ENCODE measurements around the gene SNTG2.
A peak's percentile ranks its signal among the peaks of the same experiment; 100 is the strongest.
"Not testable (repeated sequence)": the region's sequence is repeated elsewhere in the genome, so short reads cannot be mapped to it uniquely, and the experiment has no call there.

SNTG2 gene

DNA sequence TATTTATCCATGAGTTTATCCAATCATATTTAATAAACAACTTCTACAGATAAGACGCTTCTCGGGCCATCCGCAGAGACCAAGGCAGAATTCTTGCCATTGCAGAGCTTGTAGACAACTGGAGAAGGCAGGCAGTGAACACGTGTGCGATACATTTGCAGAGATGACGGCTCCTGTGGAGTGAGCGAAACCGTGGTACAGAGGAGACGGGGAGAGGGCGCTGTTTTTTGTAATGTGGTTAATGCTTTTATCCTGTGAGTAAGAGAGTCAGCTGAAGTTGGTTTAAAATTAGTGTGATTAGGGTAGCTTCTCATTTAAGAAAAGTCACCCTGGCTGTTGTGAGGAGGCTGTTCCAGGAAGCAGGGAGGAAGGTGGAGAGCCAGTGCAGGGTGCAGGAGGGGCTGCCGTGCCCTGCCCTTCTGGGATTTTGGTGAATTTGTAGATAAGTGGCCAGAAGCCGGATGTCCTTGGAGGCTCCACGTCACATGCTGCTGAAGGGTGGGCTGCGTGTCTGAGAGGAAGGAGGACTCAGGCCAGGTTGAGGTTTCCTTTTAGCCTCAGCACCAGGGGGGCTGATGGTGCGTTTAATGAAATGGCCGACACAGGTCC lies 151.4 kb downstream of the SNTG2 start:
- Histone ChIP-seq H3K79me2 (ENCODE audit: insufficient read depth, low read length) (no peaks in the 10 kb centered on the region), H4K20me1 (ENCODE audit: insufficient read depth, low read length, poor library complexity, severe bottlenecking) (no peaks in the 10 kb centered on the region), H3K9me2 (replicated peaks; ENCODE audit: low read depth, low read length) (no peaks in the 10 kb centered on the region), H3F3A (ENCODE audit: low read depth) (no peaks in the 10 kb centered on the region), H3K36me3 (ENCODE audit: insufficient read depth, low read length) (no peaks in the 10 kb centered on the region), H2AFZ (ENCODE audit: low read length) (0 out of 2 replicates have a peak overlapping the region, but pooled peaks have one; percentile 28), H3K4me1 (ENCODE audit: insufficient read depth, low read length, poor library complexity, severe bottlenecking) (no peaks in the 10 kb centered on the region), H3K4me3 (ENCODE audit: low read length, poor library complexity, severe bottlenecking) (no peak overlapping the region), H3K9me3 (ENCODE audit: insufficient read depth, low read depth, low read length) (no peaks in the 10 kb centered on the region), H3K27me3 (ENCODE audit: insufficient read depth, low read length, poor library complexity, severe bottlenecking) (no peaks in the 10 kb centered on the region), H3K4me2 (ENCODE audit: low read depth, low read length, poor library complexity, severe bottlenecking) (no peak overlapping the region), H3K9ac (ENCODE audit: low read depth, low read length, poor library complexity, severe bottlenecking) (no peak overlapping the region)
- TF ChIP-seq EZH2phosphoT487 (IDR thresholded peaks at IDR 0.05; ENCODE audit: borderline replicate concordance), result no peak
- TF ChIP-seq, protein P1, sequence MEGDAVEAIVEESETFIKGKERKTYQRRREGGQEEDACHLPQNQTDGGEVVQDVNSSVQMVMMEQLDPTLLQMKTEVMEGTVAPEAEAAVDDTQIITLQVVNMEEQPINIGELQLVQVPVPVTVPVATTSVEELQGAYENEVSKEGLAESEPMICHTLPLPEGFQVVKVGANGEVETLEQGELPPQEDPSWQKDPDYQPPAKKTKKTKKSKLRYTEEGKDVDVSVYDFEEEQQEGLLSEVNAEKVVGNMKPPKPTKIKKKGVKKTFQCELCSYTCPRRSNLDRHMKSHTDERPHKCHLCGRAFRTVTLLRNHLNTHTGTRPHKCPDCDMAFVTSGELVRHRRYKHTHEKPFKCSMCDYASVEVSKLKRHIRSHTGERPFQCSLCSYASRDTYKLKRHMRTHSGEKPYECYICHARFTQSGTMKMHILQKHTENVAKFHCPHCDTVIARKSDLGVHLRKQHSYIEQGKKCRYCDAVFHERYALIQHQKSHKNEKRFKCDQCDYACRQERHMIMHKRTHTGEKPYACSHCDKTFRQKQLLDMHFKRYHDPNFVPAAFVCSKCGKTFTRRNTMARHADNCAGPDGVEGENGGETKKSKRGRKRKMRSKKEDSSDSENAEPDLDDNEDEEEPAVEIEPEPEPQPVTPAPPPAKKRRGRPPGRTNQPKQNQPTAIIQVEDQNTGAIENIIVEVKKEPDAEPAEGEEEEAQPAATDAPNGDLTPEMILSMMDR (conservative IDR thresholded peaks at IDR 0.05; ENCODE audit: low read length), result no peak; the same call in 1 of the 2 replicates

DNA sequence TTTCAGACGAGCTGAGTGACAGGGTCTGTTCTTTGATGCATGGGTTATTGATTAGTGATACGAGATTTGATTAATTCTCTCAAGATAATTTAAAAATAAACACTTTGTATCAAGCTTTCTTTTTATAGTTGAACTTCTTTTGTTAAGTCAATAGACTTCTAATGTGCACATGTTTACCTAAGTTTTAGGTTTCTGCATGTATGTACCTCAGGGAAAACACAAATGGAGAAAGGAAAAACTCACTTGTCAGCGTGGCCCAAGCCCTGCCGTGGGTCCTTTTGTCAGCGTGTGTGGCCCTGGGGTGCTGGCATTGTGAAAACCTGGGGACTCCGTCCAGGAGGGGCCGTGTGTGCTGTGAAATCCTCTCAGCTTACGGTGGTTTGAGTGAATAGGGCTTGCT lies 153.7 kb downstream of the SNTG2 start:
- Histone ChIP-seq H2AFZ (ENCODE audit: low read length) (no peak overlapping the region), H3K9ac (ENCODE audit: low read depth, low read length, poor library complexity, severe bottlenecking) (no peak overlapping the region), H3K9me3 (ENCODE audit: insufficient read depth, low read depth, low read length) (no peaks in the 10 kb centered on the region), H3K4me2 (ENCODE audit: low read depth, low read length, poor library complexity, severe bottlenecking) (no peak overlapping the region), H3F3A (ENCODE audit: low read depth) (no peaks in the 10 kb centered on the region), H3K9me2 (replicated peaks; ENCODE audit: low read depth, low read length) (no peaks in the 10 kb centered on the region), H3K4me3 (ENCODE audit: low read length, poor library complexity, severe bottlenecking) (no peak overlapping the region), H4K20me1 (ENCODE audit: insufficient read depth, low read length, poor library complexity, severe bottlenecking) (no peaks in the 10 kb centered on the region), H3K4me1 (ENCODE audit: insufficient read depth, low read length, poor library complexity, severe bottlenecking) (no peaks in the 10 kb centered on the region), H3K36me3 (ENCODE audit: insufficient read depth, low read length) (no peaks in the 10 kb centered on the region), H3K79me2 (ENCODE audit: insufficient read depth, low read length) (no peaks in the 10 kb centered on the region), H3K27me3 (ENCODE audit: insufficient read depth, low read length, poor library complexity, severe bottlenecking) (no peaks in the 10 kb centered on the region)
- no peak for TF ChIP-seq EZH2phosphoT487 (IDR thresholded peaks at IDR 0.05; ENCODE audit: borderline replicate concordance)
- TF ChIP-seq, protein P1 (conservative IDR thresholded peaks at IDR 0.05; ENCODE audit: low read length), result no peak

DNA sequence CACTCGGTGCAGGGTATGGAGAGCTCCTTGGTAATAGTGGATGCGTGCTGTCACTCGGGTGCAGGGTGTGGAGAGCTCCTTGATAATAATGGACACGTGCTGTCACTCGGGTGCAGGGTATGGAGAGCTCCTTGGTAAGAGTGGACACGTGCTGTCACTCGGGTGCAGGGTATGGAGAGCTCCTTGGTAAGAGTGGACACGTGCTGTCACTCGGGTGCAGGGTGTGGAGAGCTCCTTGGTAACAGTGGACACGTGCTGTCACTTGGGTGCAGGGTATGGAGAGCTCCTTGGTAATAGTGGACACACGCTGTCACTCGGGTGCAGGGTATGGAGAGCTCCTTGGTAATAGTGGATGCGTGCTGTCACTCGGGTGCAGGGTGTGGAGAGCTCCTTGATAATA lies 155.7 kb downstream of the SNTG2 start:
- not testable (repeated sequence) for H3K27me3 ChIP-seq (ENCODE audit: insufficient read depth, low read length, poor library complexity, severe bottlenecking); H3K4me2 ChIP-seq (ENCODE audit: low read depth, low read length, poor library complexity, severe bottlenecking); H3K79me2 ChIP-seq (ENCODE audit: insufficient read depth, low read length); H3F3A ChIP-seq (ENCODE audit: low read depth); H3K4me3 ChIP-seq (ENCODE audit: low read length, poor library complexity, severe bottlenecking); H3K9me3 ChIP-seq (ENCODE audit: insufficient read depth, low read depth, low read length); H3K36me3 ChIP-seq (ENCODE audit: insufficient read depth, low read length); H3K9ac ChIP-seq (ENCODE audit: low read depth, low read length, poor library complexity, severe bottlenecking); H4K20me1 ChIP-seq (ENCODE audit: insufficient read depth, low read length, poor library complexity, severe bottlenecking); H3K9me2 ChIP-seq (replicated peaks; ENCODE audit: low read depth, low read length); H2AFZ ChIP-seq (ENCODE audit: low read length); H3K4me1 ChIP-seq (ENCODE audit: insufficient read depth, low read length, poor library complexity, severe bottlenecking)
